Measurements from ENCODE around the gene GPRC5A. TPM values are rescaled to one million over a fixed set of nuclear protein-coding genes. Genes with fewer than 3 reads are reported as not detected.

Gene GPRC5A
- total and polyA plus RNA-seq, 2 of the 4 experiments (the other 2 are of a cell fraction), result 49.6 to 201 TPM

DNA sequence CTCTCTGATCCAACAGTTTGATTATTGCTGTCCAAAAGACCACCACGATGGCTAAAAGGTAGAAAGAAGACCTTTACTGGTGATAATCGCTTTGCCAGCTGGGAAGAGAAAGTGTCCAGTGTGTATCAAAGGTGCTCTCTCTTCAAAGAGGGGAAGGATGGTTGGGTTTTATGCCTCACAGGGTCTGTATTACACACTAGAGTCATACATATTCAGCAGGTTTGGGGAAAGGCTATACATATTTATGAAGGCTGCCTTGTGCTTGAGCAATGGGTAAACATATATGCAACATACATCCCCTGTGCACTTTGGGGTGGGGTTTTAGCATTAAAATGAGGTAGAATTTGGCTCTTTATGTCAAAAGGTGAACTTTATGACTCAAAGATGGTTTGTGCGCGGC lies 42.4 kb downstream of the GPRC5A start:
- Histone ChIP-seq H3K9me3 (ENCODE audit: control insufficient read depth, insufficient read depth, low read length) (no peaks in the 10 kb centered on the region), H3K9ac (ENCODE audit: low read depth, low read length) (no peak overlapping the region), H4K5ac (ENCODE audit: low read depth, low read length) (no peak overlapping the region), H3K14ac (replicated peaks; ENCODE audit: low read depth, low read length) (no peak overlapping the region), H3K27ac (ENCODE audit: insufficient read depth, low read length) (no peak overlapping the region), H2BK15ac (ENCODE audit: low read depth, low read length) (no peak overlapping the region), H3K23ac (ENCODE audit: low read depth, low read length) (no peak overlapping the region), H4K91ac (ENCODE audit: insufficient read depth, low read depth, low read length) (no peak overlapping the region), H3K18ac (ENCODE audit: low read depth, low read length) (peak overlapping the region; percentile 10; the same call in 1 of the 2 replicates), H3K4me3 (ENCODE audit: insufficient read depth, low read depth, low read length) (no peak overlapping the region), H3K27me3 (ENCODE audit: control insufficient read depth, insufficient read depth, low read length) (no peaks in the 10 kb centered on the region), H2BK5ac (ENCODE audit: low read depth, low read length, poor library complexity, severe bottlenecking) (no peak overlapping the region), H3K36me3 (ENCODE audit: control insufficient read depth, insufficient read depth, low read length) (peaks cover 3% of the 10 kb centered on the region), H3K4me2 (ENCODE audit: low read depth, low read length) (no peak overlapping the region), H3K79me1 (ENCODE audit: low read depth in 1 of 2, low read length in 2 of 2) (no peaks in the 10 kb centered on the region; a peak in 2 of 4 replicates), H2AK5ac (ENCODE audit: low read depth, low read length) (no peak overlapping the region), H2AFZ (replicated peaks; ENCODE audit: low read length, poor library complexity) (no peak overlapping the region), H3K9me1 (ENCODE audit: insufficient read depth, low read length) (no peaks in the 10 kb centered on the region), H3K4ac (ENCODE audit: low read depth, low read length) (no peak overlapping the region), H2BK20ac (ENCODE audit: low read depth, low read length) (no peak overlapping the region), H4K20me1 (ENCODE audit: insufficient read depth, low read length) (no peaks in the 10 kb centered on the region), H2AK9ac (replicated peaks; ENCODE audit: low read depth, low read length, poor library complexity) (no peak overlapping the region), H4K8ac (ENCODE audit: low read depth in 2 of 2, low read length in 2 of 2) (no peak overlapping the region), H3K56ac (ENCODE audit: extremely low read depth, insufficient read depth, low read length) (no peak overlapping the region), H3K4me1 (ENCODE audit: control insufficient read depth, insufficient read depth, low read length) (peaks cover 2% of the 10 kb centered on the region; the same call in 1 of the 2 replicates), H2BK120ac (ENCODE audit: low read depth, low read length) (no peak overlapping the region)
- no TSS peak for BruUV-seq (replicated peaks)
- no peak for DNase-seq
- TF ChIP-seq RCOR1 (IDR thresholded peaks at IDR 0.05; ENCODE audit: insufficient replicate concordance, low read length), result no peak
- ChIA-PET CTCF (no interaction called here), POLR2A (ENCODE audit: unreplicated experiment) (no interaction called here)
- 100% methylated on average over 2 of the region's 4 CpGs; no CpG with 5 or more reads in 1 of the 2 experiments for WGBS, 2 experiments (ENCODE audit: extremely low coverage in 2 of 2, insufficient read length in 1 of 2)
- intact Hi-C loops (cut with micrococcal nuclease) (no loop called here), dilution Hi-C loops (cut with HindIII; ENCODE audit: low sequenced_read_pairs, unreplicated experiment) (no loop called here), in situ Hi-C loops (cut with MboI; ENCODE audit: low sequenced_read_pairs) (no loop called here)
- no peak for ATAC-seq (ENCODE audit: low read depth)
